Measurements from ENCODE around the gene VWA8. TPM values are rescaled to one million over a fixed set of nuclear protein-coding genes. Genes with fewer than 3 reads are reported as not detected.
"Not testable (repeated sequence)": the region's sequence is repeated elsewhere in the genome, so short reads cannot be mapped to it uniquely, and the experiment has no call there.

VWA8 gene
- polyA plus RNA-seq, 1 experiment = 12.4 TPM

DNA sequence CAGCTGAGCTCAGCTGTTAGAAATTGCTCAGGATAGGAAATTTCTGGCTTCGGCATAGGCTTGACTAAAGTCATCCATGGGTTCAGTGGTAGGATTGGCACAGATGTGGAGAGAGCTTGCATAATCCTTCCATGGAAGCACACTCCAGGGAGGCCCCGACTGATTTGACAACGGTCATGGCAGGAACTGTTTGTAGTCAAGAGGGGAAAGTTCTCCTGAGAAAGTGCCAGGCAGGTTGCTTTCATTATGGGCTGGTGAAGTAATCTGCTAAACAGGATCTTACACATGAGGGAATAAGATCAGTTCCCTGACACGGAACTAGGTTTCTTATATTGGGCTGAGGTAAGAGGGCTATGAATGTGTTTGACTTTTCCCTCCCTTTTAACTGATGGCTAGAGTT, 383.5 kb downstream of the VWA8 start:
- no peaks in the 10 kb centered on the region for H3K27me3 ChIP-seq (ENCODE audit: control insufficient read depth, insufficient read depth, low read length)
- TF ChIP-seq CTCF (IDR thresholded peaks at IDR 0.05; ENCODE audit: low read depth, low read length) = no peak
- peaks cover 2% of the 10 kb centered on the region; the same call in 1 of the 2 replicates for H3K9me3 ChIP-seq (ENCODE audit: control insufficient read depth, insufficient read depth, low read length)
- no peak for DNase-seq (ENCODE audit: low read depth, low spot score)
- H3K4me3 ChIP-seq (ENCODE audit: low read depth, low read length) = no peak overlapping the region
- H3K27ac ChIP-seq (ENCODE audit: low read depth, low read length) = no peak overlapping the region
- ChIA-PET POLR2A (no interaction called here), CTCF (interaction anchor here (1.4 kb wide), 1 partner anchor 8 kb away, joined by 10 read pairs; no protein-coding TSS in a partner anchor)

- DNase-seq (ENCODE audit: low read depth, low spot score); H3K4me3 ChIP-seq (ENCODE audit: low read depth, low read length); H3K9me3 ChIP-seq (ENCODE audit: control insufficient read depth, insufficient read depth, low read length); H3K27me3 ChIP-seq (ENCODE audit: control insufficient read depth, insufficient read depth, low read length); POLR2A ChIA-PET; H3K27ac ChIP-seq (ENCODE audit: low read depth, low read length); CTCF ChIA-PET: not testable (repeated sequence)
Observed at GRCh38 chr13:41573640-41574039, 387.3 kb downstream of the VWA8 start.

- H3K27ac ChIP-seq (ENCODE audit: low read depth, low read length); DNase-seq (ENCODE audit: low read depth, low spot score); CTCF ChIA-PET; POLR2A ChIA-PET; H3K9me3 ChIP-seq (ENCODE audit: control insufficient read depth, insufficient read depth, low read length); H3K4me3 ChIP-seq (ENCODE audit: low read depth, low read length); H3K27me3 ChIP-seq (ENCODE audit: control insufficient read depth, insufficient read depth, low read length): not testable (repeated sequence)
Observed at GRCh38 chr13:41571817-41572340, 389.0 kb downstream of the VWA8 start.

GRCh38 chr13:41568972-41569351, 391.9 kb downstream of the VWA8 start:
- Histone ChIP-seq H3K27me3 (ENCODE audit: control insufficient read depth, insufficient read depth, low read length) (no peaks in the 10 kb centered on the region), H3K27ac (ENCODE audit: low read depth, low read length) (no peak overlapping the region), H3K4me3 (ENCODE audit: low read depth, low read length) (no peak overlapping the region), H3K9me3 (ENCODE audit: control insufficient read depth, insufficient read depth, low read length) (peaks cover 4% of the 10 kb centered on the region; the same call in 1 of the 2 replicates)
- ChIA-PET POLR2A (no interaction called here), CTCF (interaction anchor here (0.6 to 2.6 kb wide), 5 partner anchors 9 to 99 kb away, joined by 3 to 10 read pairs (median 3); no protein-coding TSS in a partner anchor)
- TF ChIP-seq CTCF (IDR thresholded peaks at IDR 0.05; ENCODE audit: low read depth, low read length) = peak; percentile 30
- no peak for DNase-seq (ENCODE audit: low read depth, low spot score)

- DNase-seq (ENCODE audit: low read depth, low spot score) = no peak
- Histone ChIP-seq H3K27ac (ENCODE audit: low read depth, low read length) (no peak overlapping the region), H3K9me3 (ENCODE audit: control insufficient read depth, insufficient read depth, low read length) (peaks cover 2% of the 10 kb centered on the region; the same call in 1 of the 2 replicates), H3K4me3 (ENCODE audit: low read depth, low read length) (no peak overlapping the region), H3K27me3 (ENCODE audit: control insufficient read depth, insufficient read depth, low read length) (no peaks in the 10 kb centered on the region)
- ChIA-PET CTCF (interaction anchor here (2.6 kb wide), 1 partner anchor 10 kb away, joined by 10 read pairs; no protein-coding TSS in a partner anchor), POLR2A (no interaction called here)
- TF ChIP-seq CTCF (IDR thresholded peaks at IDR 0.05; ENCODE audit: low read depth, low read length) = no peak
Observed at GRCh38 chr13:41568143-41568971, 392.6 kb downstream of the VWA8 start.

GRCh38 chr13:41567363-41567762, 393.5 kb downstream of the VWA8 start:
- no peak overlapping the region for H3K4me3 ChIP-seq (ENCODE audit: low read depth, low read length)
- H3K27me3 ChIP-seq (ENCODE audit: control insufficient read depth, insufficient read depth, low read length) = no peaks in the 10 kb centered on the region
- no peak for TF ChIP-seq CTCF (IDR thresholded peaks at IDR 0.05; ENCODE audit: low read depth, low read length)
- H3K27ac ChIP-seq (ENCODE audit: low read depth, low read length) = no peak overlapping the region
- no peak for DNase-seq (ENCODE audit: low read depth, low spot score)
- CTCF ChIA-PET = no interaction called here
- POLR2A ChIA-PET = no interaction called here
- peaks cover 2% of the 10 kb centered on the region; the same call in 1 of the 2 replicates for H3K9me3 ChIP-seq (ENCODE audit: control insufficient read depth, insufficient read depth, low read length)
